Nephron (organoid): ENCODE results near the gene LRRC8D.
"Not testable (repeated sequence)": the region's sequence is repeated elsewhere in the genome, so short reads cannot be mapped to it uniquely, and the experiment has no call there.

Experiments
- H3K27ac Mint-ChIP-seq, 3 experiments: 2 replicates each; pipeline ENCODE4 v1.8.0; 2020; ENCODE audit warnings: mixed read lengths in 3 of 3, mild to moderate bottlenecking in 2 of 3, moderate library complexity in 1 of 3
- H3K27me3 Mint-ChIP-seq: 2 replicates; pipeline ENCODE4 v1.8.0; 2021; ENCODE audit warnings: low read depth, mild to moderate bottlenecking, moderate library complexity, mixed read lengths
- H3K36me3 Mint-ChIP-seq: 2 replicates; pipeline ENCODE4 v1.8.0; 2020; ENCODE audit warnings: low read depth, mixed read lengths
- H3K4me1 Mint-ChIP-seq: 2 replicates; pipeline ENCODE4 v1.8.0; 2020; ENCODE audit warnings: mixed read lengths
- H3K4me3 Mint-ChIP-seq, 3 experiments: 2 replicates each; pipeline ENCODE4 v1.8.0; 2020; ENCODE audit warnings: mild to moderate bottlenecking in 3 of 3, mixed read lengths in 3 of 3, moderate library complexity in 2 of 3
- H3K9me3 Mint-ChIP-seq: 2 replicates; pipeline ENCODE4 v1.8.0; 2020; ENCODE audit warnings: mixed read lengths
- CTCF ChIP-seq, 3 experiments: fragments of 200-600 bp; sonication (generic); IDR thresholded peaks; one replicate each; pipeline ENCODE4 v1.5.0; 2021; ENCODE audit warnings: antibody characterized with exemption in 3 of 3; ENCODE audit not compliant: unreplicated experiment in 3 of 3

The LRRC8D gene

GRCh38 chr1:89781494-89782126 is 39.2 kb upstream of the LRRC8D start:
- H3K27ac Mint-ChIP-seq: peak overlapping the region in 1 of 3 experiments; percentile 49
- no peaks in the 10 kb centered on the region for H3K36me3 Mint-ChIP-seq
- TF ChIP-seq CTCF (IDR thresholded peaks at IDR 0.05; ENCODE audit: unreplicated experiment in 3 of 3): no peak
- H3K9me3 Mint-ChIP-seq: no peaks in the 10 kb centered on the region
- no peaks in the 10 kb centered on the region for H3K27me3 Mint-ChIP-seq
- peaks cover 23% of the 10 kb centered on the region for H3K4me1 Mint-ChIP-seq
- no peak overlapping the region for H3K4me3 Mint-ChIP-seq

GRCh38 chr1:89786628-89787214 is 34.1 kb upstream of the LRRC8D start:
- Mint-ChIP-seq H3K36me3 (no peaks in the 10 kb centered on the region), H3K27me3 (no peaks in the 10 kb centered on the region), H3K4me1 (peaks cover 12% of the 10 kb centered on the region), H3K27ac (no peak overlapping the region), H3K4me3 (no peak overlapping the region), H3K9me3 (no peaks in the 10 kb centered on the region)
- no peak for TF ChIP-seq CTCF (IDR thresholded peaks at IDR 0.05; ENCODE audit: unreplicated experiment in 3 of 3)

- H3K27ac Mint-ChIP-seq: no peak overlapping the region
- no peak overlapping the region for H3K4me3 Mint-ChIP-seq
- no peaks in the 10 kb centered on the region for H3K4me1 Mint-ChIP-seq
- H3K36me3 Mint-ChIP-seq: no peaks in the 10 kb centered on the region
- H3K27me3 Mint-ChIP-seq: peaks cover 4% of the 10 kb centered on the region
- TF ChIP-seq CTCF (IDR thresholded peaks at IDR 0.05; ENCODE audit: unreplicated experiment in 3 of 3): no peak
- H3K9me3 Mint-ChIP-seq: no peaks in the 10 kb centered on the region
Measured at GRCh38 chr1:89790592-89790991, 30.2 kb upstream of the LRRC8D start.

- Mint-ChIP-seq H3K4me1 (no peaks in the 10 kb centered on the region), H3K36me3 (no peaks in the 10 kb centered on the region), H3K9me3 (no peaks in the 10 kb centered on the region), H3K27me3 (peaks cover 4% of the 10 kb centered on the region), H3K27ac (no peak overlapping the region), H3K4me3 (no peak overlapping the region)
- TF ChIP-seq CTCF (IDR thresholded peaks at IDR 0.05; ENCODE audit: unreplicated experiment in 3 of 3): no peak
Measured at GRCh38 chr1:89791064-89791726, 29.6 kb upstream of the LRRC8D start.

- Mint-ChIP-seq H3K4me3 (no peak overlapping the region), H3K36me3 (no peaks in the 10 kb centered on the region), H3K27ac (no peak overlapping the region), H3K4me1 (no peaks in the 10 kb centered on the region), H3K9me3 (no peaks in the 10 kb centered on the region), H3K27me3 (peaks cover 4% of the 10 kb centered on the region)
- TF ChIP-seq CTCF (IDR thresholded peaks at IDR 0.05; ENCODE audit: unreplicated experiment in 3 of 3): no peak
Measured at GRCh38 chr1:89794406-89794805, 26.4 kb upstream of the LRRC8D start.

GRCh38 chr1:89795571-89795970 is 25.3 kb upstream of the LRRC8D start:
- not testable (repeated sequence) for H3K9me3 Mint-ChIP-seq, H3K36me3 Mint-ChIP-seq, H3K4me3 Mint-ChIP-seq, H3K4me1 Mint-ChIP-seq, H3K27me3 Mint-ChIP-seq, H3K27ac Mint-ChIP-seq

GRCh38 chr1:89797876-89798275 is 23.0 kb upstream of the LRRC8D start:
- not testable (repeated sequence) for H3K4me1 Mint-ChIP-seq, H3K9me3 Mint-ChIP-seq, H3K27ac Mint-ChIP-seq, H3K4me3 Mint-ChIP-seq, H3K36me3 Mint-ChIP-seq, H3K27me3 Mint-ChIP-seq
